Central memory CD8-positive, alpha-beta T cell (primary cell): Measurements from ENCODE around the gene GRAP2.
"Not testable (repeated sequence)": the region's sequence is repeated elsewhere in the genome, so short reads cannot be mapped to it uniquely, and the experiment has no call there.

Experiments
- ATAC-seq: fragments of 150-1000 bp; cut with Tn5 transposase; replicated peaks from 2 replicates; pipeline ENCODE4 v1.10.0; 2022; ENCODE audit warnings: mild to moderate bottlenecking, moderate FRiP score, moderate number of reproducible peaks; ENCODE audit not compliant: poor library complexity, severe bottlenecking; ENCODE audit errors: extremely low read depth
- DNase-seq, 2 donors: peaks; one replicate each; pipeline ENCODE4 v3.0.0; 2021; ENCODE audit warnings: low spot score in 2 of 2
- H3K27ac Mint-ChIP-seq: one replicate; pipeline ENCODE4 v1.8.0; 2022; ENCODE audit warnings: low read depth, mild to moderate bottlenecking, moderate library complexity, mixed read lengths
- H3K27me3 Mint-ChIP-seq: one replicate; pipeline ENCODE4 v1.8.0; 2022; ENCODE audit warnings: mixed read lengths
- H3K36me3 Mint-ChIP-seq: one replicate; pipeline ENCODE4 v1.8.0; 2022; ENCODE audit warnings: mild to moderate bottlenecking, moderate library complexity, mixed read lengths; ENCODE audit not compliant: insufficient read depth
- H3K4me1 Mint-ChIP-seq: one replicate; pipeline ENCODE4 v1.8.0; 2022; ENCODE audit warnings: mixed read lengths
- H3K4me3 Mint-ChIP-seq: one replicate; pipeline ENCODE4 v1.8.0; 2022; ENCODE audit warnings: mild to moderate bottlenecking, moderate library complexity, mixed read lengths
- H3K9me3 Mint-ChIP-seq: one replicate; pipeline ENCODE4 v1.8.0; 2022; ENCODE audit warnings: mixed read lengths

Gene GRAP2

DNA sequence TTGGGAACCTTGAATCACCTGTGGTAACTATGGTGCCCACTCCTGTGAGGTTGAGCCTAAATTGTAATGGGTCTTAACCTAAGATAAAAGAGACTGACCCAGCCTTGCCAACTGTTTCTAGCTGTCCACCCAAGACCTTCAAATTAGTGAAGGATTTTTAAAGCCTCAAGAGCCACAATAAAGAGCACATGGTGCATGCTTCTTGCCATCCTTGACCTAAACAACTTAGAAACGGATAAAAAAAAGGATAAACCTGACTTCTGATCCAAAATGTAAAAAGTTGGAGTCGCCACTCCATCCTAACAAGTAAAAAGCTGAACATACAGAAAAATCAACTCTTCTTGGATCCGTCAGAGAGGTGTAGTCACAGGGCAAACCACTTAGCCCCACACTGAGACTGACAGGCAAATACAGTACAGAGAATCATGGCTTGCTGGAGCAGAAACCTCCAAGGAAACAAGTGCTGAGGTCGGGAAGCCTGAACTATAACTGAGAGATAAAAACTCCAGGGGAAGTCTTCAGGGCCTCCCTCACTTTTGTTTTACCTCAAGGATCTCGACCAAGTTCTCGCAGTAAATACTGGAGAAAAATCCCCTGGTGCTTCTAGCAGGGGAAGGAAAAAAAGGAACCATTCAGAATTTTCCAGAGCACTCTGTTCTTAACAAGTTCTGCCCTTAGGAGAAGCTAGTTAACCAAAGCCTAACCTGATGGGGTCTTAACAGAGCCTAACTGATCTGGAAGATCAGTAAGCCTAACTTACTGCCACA, 23.6 kb upstream of the GRAP2 start:
- no peak overlapping the region for H3K4me3 Mint-ChIP-seq

DNA sequence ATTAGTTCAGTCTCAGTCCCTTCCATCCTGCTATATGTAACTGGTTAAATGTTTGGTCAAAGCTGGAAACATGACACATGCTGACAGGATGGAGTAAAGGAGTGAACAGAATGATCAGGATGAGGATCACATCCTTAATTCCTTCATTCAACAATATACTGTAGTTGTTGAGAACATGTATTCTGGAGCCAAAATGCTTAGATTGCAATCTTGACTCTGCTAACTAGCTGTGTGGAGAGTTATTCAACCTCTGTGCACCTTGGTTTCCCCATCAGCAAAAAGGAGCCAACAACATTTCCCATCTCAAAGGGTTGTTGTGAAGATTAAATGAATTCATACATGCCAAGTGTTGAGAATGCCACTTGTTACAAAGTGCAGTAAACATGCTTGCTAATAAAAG, 20.2 kb upstream of the GRAP2 start:
- Mint-ChIP-seq H3K9me3 (no peaks in the 10 kb centered on the region), H3K27me3 (no peaks in the 10 kb centered on the region), H3K4me1 (no peaks in the 10 kb centered on the region), H3K27ac (no peak overlapping the region), H3K4me3 (no peak overlapping the region), H3K36me3 (no peaks in the 10 kb centered on the region)
- ATAC-seq (no peak), DNase-seq (no peak)

More for the DNA sequence above, 23.6 kb upstream of the GRAP2 start:
- no peak for DNase-seq
- ATAC-seq: no peak
- Mint-ChIP-seq H3K27me3 (no peaks in the 10 kb centered on the region), H3K4me1 (no peaks in the 10 kb centered on the region), H3K27ac (no peak overlapping the region), H3K9me3 (no peaks in the 10 kb centered on the region), H3K36me3 (no peaks in the 10 kb centered on the region)

DNA sequence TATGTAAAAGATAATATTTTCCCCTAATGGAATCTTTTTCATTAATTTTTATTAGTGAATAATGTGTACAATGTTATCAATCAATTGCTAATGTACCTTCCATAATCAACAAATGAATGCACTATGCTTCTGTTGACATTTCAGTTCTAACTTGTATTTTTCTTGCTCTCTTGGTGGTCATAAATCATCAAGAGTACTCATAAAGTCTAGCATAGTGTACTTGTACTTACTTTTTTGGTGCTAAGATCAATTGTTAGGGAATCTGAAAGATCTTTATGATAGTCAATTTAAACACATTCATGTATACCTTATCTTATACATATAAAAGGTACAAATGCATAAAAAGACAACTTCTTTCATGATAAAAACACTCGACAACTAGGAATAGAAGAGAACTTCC, 17.8 kb upstream of the GRAP2 start:
- ATAC-seq: no peak
- Mint-ChIP-seq H3K4me1 (no peaks in the 10 kb centered on the region), H3K27ac (no peak overlapping the region), H3K4me3 (no peak overlapping the region), H3K27me3 (no peaks in the 10 kb centered on the region), H3K9me3 (no peaks in the 10 kb centered on the region), H3K36me3 (no peaks in the 10 kb centered on the region)
- no peak for DNase-seq

GRCh38 chr22:39889924-39890323, 11.0 kb upstream of the GRAP2 start:
- ATAC-seq, H3K36me3 Mint-ChIP-seq, H3K4me3 Mint-ChIP-seq, DNase-seq, H3K4me1 Mint-ChIP-seq, H3K9me3 Mint-ChIP-seq, H3K27me3 Mint-ChIP-seq, H3K27ac Mint-ChIP-seq: not testable (repeated sequence)

DNA sequence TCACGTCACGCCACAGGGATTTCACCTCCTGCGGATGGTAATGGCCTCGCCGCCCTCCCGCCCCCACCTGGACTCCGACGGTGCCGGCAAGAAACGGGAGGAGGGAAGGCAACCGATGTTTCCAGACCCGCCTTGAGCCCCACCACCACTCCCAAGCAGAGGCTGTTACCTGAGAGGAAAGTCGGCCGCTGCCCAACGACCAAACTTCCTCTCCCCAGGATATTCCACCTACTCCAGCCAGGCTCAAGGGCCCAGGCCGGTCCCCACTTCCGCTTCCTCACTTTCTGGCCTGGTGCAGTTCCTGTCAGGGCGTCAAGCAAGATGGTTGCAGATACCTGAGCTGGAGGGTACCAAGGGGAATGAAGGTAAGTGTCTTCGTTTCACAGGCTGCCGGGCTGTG, 7.4 kb upstream of the GRAP2 start, which contains the start of gene ENTHD1:
TSS of gene ENTHD1 (minus strand) at position 235 of the 400 bp plus-strand sequence. CDS start 6,012 bp downstream, outside the sequence.
- Mint-ChIP-seq H3K4me1 (peaks cover 8% of the 10 kb centered on the region), H3K9me3 (no peaks in the 10 kb centered on the region), H3K4me3 (no peak within 1 kb of the TSS), H3K27ac (no peak within 1 kb of the TSS), H3K27me3 (no peaks in the 10 kb centered on the region), H3K36me3 (peaks cover 2% of the 10 kb centered on the region)
- ATAC-seq (no peak), DNase-seq (no peak)

DNA sequence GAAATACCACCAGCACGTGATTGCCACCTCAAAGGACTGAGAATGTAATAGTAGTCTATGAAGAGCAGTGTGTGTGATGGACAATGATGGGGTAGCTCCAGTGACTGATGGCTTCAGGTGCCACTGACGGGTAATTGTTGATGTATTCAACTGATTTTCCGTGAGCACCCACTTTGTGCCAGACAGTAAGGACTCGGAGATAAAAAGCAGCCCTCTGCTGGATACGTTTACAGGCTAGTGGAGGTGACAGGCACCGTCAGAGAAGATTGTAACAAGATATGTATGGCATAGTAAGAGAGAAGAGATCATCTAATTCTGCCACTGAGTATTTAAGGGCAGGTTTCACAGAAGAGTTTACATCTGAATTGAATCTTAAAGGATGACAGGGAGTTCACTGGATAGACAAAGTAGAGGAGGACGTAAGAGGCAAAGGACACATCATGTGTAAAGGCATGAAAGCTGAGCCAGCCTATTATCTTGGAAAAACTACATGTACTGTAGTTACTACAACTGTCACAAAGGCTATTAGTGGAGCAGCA, 6.3 kb upstream of the GRAP2 start:
- Mint-ChIP-seq H3K4me3 (no peak overlapping the region), H3K27me3 (no peaks in the 10 kb centered on the region), H3K27ac (no peak overlapping the region), H3K4me1 (peaks cover 15% of the 10 kb centered on the region), H3K9me3 (no peaks in the 10 kb centered on the region), H3K36me3 (peaks cover 2% of the 10 kb centered on the region)
- no peak for DNase-seq
- ATAC-seq: no peak

GRCh38 chr22:39895682-39896081, 5.2 kb upstream of the GRAP2 start:
- no peak overlapping the region for H3K4me3 Mint-ChIP-seq
- peaks cover 22% of the 10 kb centered on the region for H3K4me1 Mint-ChIP-seq

DNA sequence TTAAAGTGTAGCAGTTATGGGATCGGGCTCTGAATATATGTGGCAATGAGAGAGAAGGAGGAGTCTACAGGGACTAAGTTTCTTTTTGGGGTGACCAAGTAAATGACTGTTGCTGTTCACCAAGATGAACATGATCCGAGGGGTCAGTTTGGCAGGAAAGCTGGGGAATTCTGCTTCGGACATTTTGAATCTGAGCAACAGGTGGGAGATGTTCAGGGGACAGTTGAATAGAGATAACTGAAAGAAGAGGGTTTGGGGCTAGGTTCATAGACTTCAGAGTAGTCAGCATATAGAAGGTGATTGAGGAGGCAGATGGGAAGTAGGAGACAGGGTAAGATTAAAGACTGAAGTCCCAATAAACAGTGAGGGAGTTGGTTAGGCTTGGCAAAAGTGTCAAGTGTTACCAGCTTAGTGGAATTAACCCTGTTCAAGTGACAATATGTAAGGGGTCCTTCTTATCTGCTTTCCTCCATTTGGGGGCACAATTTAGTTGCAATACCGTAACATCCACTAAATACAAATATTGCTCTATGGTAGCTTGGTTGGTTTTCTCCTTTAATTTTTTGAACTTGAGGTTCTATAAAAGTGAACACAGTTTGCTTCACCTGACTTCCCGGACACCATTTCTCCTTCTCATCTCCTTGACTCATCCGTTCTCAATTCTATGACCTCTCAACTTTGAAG, 4.4 kb upstream of the GRAP2 start:
- H3K27ac Mint-ChIP-seq: no peak overlapping the region
- no peak overlapping the region for H3K4me3 Mint-ChIP-seq
- peaks cover 22% of the 10 kb centered on the region for H3K4me1 Mint-ChIP-seq
- DNase-seq: no peak
- no peak for ATAC-seq
- no peaks in the 10 kb centered on the region for H3K9me3 Mint-ChIP-seq
- peaks cover 6% of the 10 kb centered on the region for H3K36me3 Mint-ChIP-seq
- no peaks in the 10 kb centered on the region for H3K27me3 Mint-ChIP-seq

More at GRCh38 chr22:39895682-39896081, 5.2 kb upstream of the GRAP2 start:
- no peaks in the 10 kb centered on the region for H3K27me3 Mint-ChIP-seq
- ATAC-seq (no peak), DNase-seq (no peak)
- H3K27ac Mint-ChIP-seq: no peak overlapping the region
- H3K36me3 Mint-ChIP-seq: peaks cover 2% of the 10 kb centered on the region
- no peaks in the 10 kb centered on the region for H3K9me3 Mint-ChIP-seq

- Mint-ChIP-seq H3K9me3 (no peaks in the 10 kb centered on the region), H3K4me1 (peaks cover 18% of the 10 kb centered on the region), H3K27ac (no peak overlapping the region), H3K36me3 (peaks cover 10% of the 10 kb centered on the region), H3K27me3 (no peaks in the 10 kb centered on the region), H3K4me3 (no peak overlapping the region)
- no peak for ATAC-seq
- DNase-seq: no peak
Measured at GRCh38 chr22:39897841-39898240, 3.0 kb upstream of the GRAP2 start.

DNA sequence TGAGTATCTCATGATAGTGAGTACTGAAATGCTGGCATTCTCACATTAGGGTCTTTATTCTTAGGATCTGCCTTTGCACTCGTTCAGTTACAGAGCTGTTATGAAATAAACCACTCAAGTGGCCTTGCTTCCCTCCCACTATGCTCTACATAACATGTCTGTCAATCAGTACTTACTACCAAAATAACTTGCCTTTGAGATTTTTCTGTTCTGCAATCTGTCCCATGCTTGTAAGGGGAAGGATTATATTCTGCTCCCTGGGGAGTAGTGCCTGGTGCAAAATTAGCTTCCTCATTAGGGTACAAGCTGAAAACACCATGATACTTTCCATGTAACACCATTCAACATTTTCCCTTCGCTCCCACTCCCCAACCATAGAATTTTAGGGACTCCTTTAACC, 1.9 kb upstream of the GRAP2 start:
- Mint-ChIP-seq H3K4me3 (peak overlapping the region; percentile 33), H3K27ac (peak overlapping the region; percentile 98), H3K27me3 (no peaks in the 10 kb centered on the region), H3K9me3 (no peaks in the 10 kb centered on the region), H3K4me1 (peaks cover 20% of the 10 kb centered on the region), H3K36me3 (peaks cover 13% of the 10 kb centered on the region)
- DNase-seq (no peak), ATAC-seq (no peak)

GRCh38 chr22:39901565-39902146, 772 bp downstream of the GRAP2 start:
- DNase-seq: no peak
- no peak for ATAC-seq
- peak overlapping the region; percentile 92 for H3K4me3 Mint-ChIP-seq
- peaks cover 23% of the 10 kb centered on the region for H3K36me3 Mint-ChIP-seq
- H3K4me1 Mint-ChIP-seq: peaks cover 40% of the 10 kb centered on the region
- H3K9me3 Mint-ChIP-seq: no peaks in the 10 kb centered on the region
- peak overlapping the region; percentile 98 for H3K27ac Mint-ChIP-seq
- no peaks in the 10 kb centered on the region for H3K27me3 Mint-ChIP-seq

- DNase-seq, H3K9me3 Mint-ChIP-seq, ATAC-seq, H3K27me3 Mint-ChIP-seq: not testable (repeated sequence)
- peak overlapping the region; percentile 98 for H3K27ac Mint-ChIP-seq
- peak overlapping the region; percentile 92 for H3K4me3 Mint-ChIP-seq
- peaks cover 25% of the 10 kb centered on the region for H3K36me3 Mint-ChIP-seq
- peaks cover 50% of the 10 kb centered on the region for H3K4me1 Mint-ChIP-seq
Measured at GRCh38 chr22:39904024-39904423, 3.1 kb downstream of the GRAP2 start.
